HepG2 (cell line): ENCODE measurements around the gene CTNNBIP1. TPM values are rescaled to one million over a fixed set of nuclear protein-coding genes. Genes with fewer than 3 reads are reported as not detected.
A peak's percentile ranks its signal among the peaks of the same experiment; 100 is the strongest.

Source experiments
- ADNP ChIP-seq: sonication (generic); formaldehyde crosslinking; IDR thresholded peaks from 2 replicates; pipeline ENCODE4 v1.4.0; 2020; ENCODE audit warnings: missing genetic modification reagents
- CENPBD1 ChIP-seq: sonication (generic); formaldehyde crosslinking; IDR thresholded peaks from 2 replicates; pipeline ENCODE4 v1.8.0; 2022; ENCODE audit warnings: missing genetic modification reagents, low read depth, mild to moderate bottlenecking, borderline replicate concordance
- DZIP1 ChIP-seq: sonication (generic); formaldehyde crosslinking; IDR thresholded peaks from 2 replicates; pipeline ENCODE4 v1.5.0; 2020; ENCODE audit warnings: mild to moderate bottlenecking, missing genetic modification reagents
- MEIS2 ChIP-seq: sonication (generic); formaldehyde crosslinking; IDR thresholded peaks from 2 replicates; pipeline ENCODE4 v1.9.0; 2021; ENCODE audit warnings: mild to moderate bottlenecking, missing genetic modification reagents
- MLLT10 ChIP-seq: sonication (generic); formaldehyde crosslinking; IDR thresholded peaks from 2 replicates; pipeline ENCODE4 v1.4.0; 2020; ENCODE audit warnings: missing genetic modification reagents
- MXI1 ChIP-seq: IDR thresholded peaks from 3 replicates; pipeline ENCODE4 v1.6.1; 2012; ENCODE audit warnings: low read depth, low read length, inconsistent platforms, borderline replicate concordance
- NCOA2 ChIP-seq: sonication (generic); formaldehyde crosslinking; IDR thresholded peaks from 2 replicates; pipeline ENCODE4 v1.8.0; 2022; ENCODE audit warnings: inconsistent platforms
- NFATC3 ChIP-seq: sonication (generic); formaldehyde crosslinking; IDR thresholded peaks from 2 replicates; pipeline ENCODE4 v1.5.1; 2020; ENCODE audit warnings: mild to moderate bottlenecking, missing genetic modification reagents
- SRSF1 ChIP-seq: fragments of 200-400 bp; formaldehyde crosslinking; optimal IDR thresholded peaks from 2 replicates; pipeline ENCODE3; 2017; ENCODE audit warnings: mild to moderate bottlenecking, low read depth, low read length, moderate library complexity
- TRIM22 ChIP-seq: fragments of 450-650 bp; IDR thresholded peaks from 2 replicates; pipeline ENCODE4 v1.6.1; 2017
- XRCC5 ChIP-seq: fragments of 200-400 bp; formaldehyde crosslinking; optimal IDR thresholded peaks from 2 replicates; pipeline ENCODE3; 2017; ENCODE audit warnings: mild to moderate bottlenecking, low read length
- YEATS4 ChIP-seq: sonication (generic); formaldehyde crosslinking; IDR thresholded peaks from 2 replicates; pipeline ENCODE4 v1.4.0; 2020; ENCODE audit warnings: missing genetic modification reagents, borderline replicate concordance
- ZBTB37 ChIP-seq: sonication (generic); formaldehyde crosslinking; IDR thresholded peaks from 2 replicates; pipeline ENCODE4 v1.4.0; 2020; ENCODE audit warnings: mild to moderate bottlenecking, missing genetic modification reagents
- ZBTB38 ChIP-seq: sonication (generic); formaldehyde crosslinking; IDR thresholded peaks from 2 replicates; pipeline ENCODE4 v1.5.1; 2020; ENCODE audit warnings: mild to moderate bottlenecking, missing genetic modification reagents
- ZNF280D ChIP-seq: sonication (generic); formaldehyde crosslinking; IDR thresholded peaks from 2 replicates; pipeline ENCODE4 v1.5.1; 2020; ENCODE audit warnings: mild to moderate bottlenecking, missing genetic modification reagents
- ZNF34 ChIP-seq: sonication (generic); formaldehyde crosslinking; IDR thresholded peaks from 2 replicates; pipeline ENCODE4 v1.4.0; 2020; ENCODE audit warnings: mild to moderate bottlenecking, missing genetic modification reagents, borderline replicate concordance
- ZNF563 ChIP-seq: sonication (generic); formaldehyde crosslinking; IDR thresholded peaks from 2 replicates; pipeline ENCODE4 v1.8.0; 2022; ENCODE audit warnings: mild to moderate bottlenecking, moderate library complexity, missing genetic modification reagents
- ZNF577 ChIP-seq: sonication (generic); formaldehyde crosslinking; IDR thresholded peaks from 2 replicates; pipeline ENCODE4 v1.4.0; 2020; ENCODE audit warnings: mild to moderate bottlenecking, low read depth, missing genetic modification reagents, borderline replicate concordance
- ZNF790 ChIP-seq: sonication (generic); formaldehyde crosslinking; IDR thresholded peaks from 2 replicates; pipeline ENCODE4 v1.8.0; 2022; ENCODE audit warnings: missing genetic modification reagents, mild to moderate bottlenecking, borderline replicate concordance
- polyA plus RNA-seq, 8 experiments: library from polyadenylated mRNA; depleted of rRNA in 3 of 8; stranded (reverse) in 7 of 8; unstranded in 1 of 8; fragments of >200 nt; fragmentation: Illumina TruSeq in 4 of 8; extraction: Trizol in 4 of 8; gene quantifications; 2 replicates each; pipeline versions ENCODE4 v1.2.1 to v1.2.3, GENCODE V29; 2011 to 2016; ENCODE audit warnings: low read depth in 4 of 8, missing spikeins in 1 of 8, mixed read lengths in 1 of 8; ENCODE audit not compliant: insufficient read depth in 1 of 8
- total RNA-seq, 5 experiments: library from RNA; depleted of rRNA; stranded (reverse); fragments of >200 nt; fragmentation: Illumina TruSeq; extraction: Trizol; gene quantifications; 2 replicates each; pipeline ENCODE4 v1.2.3, GENCODE V29; 2016; ENCODE audit warnings: low read depth in 1 of 5

CTNNBIP1 gene
- total and polyA plus RNA-seq, 2 of the 13 experiments (the other 11 are each of a cell fraction or from before 2014, with no cell fraction given) = 71.7 to 83.0 TPM

GRCh38 chr1:9929431-9930385, 19.6 kb upstream of the CTNNBIP1 start (continued):
- TF ChIP-seq XRCC5 (peak; percentile 86), ADNP (CRISPR knock-in tag) (no peak), MEIS2 (peak; percentile 96), MXI1 (peak; percentile 37; the same call in 1 of the 3 replicates), TRIM22 (no peak), ZNF563 (CRISPR knock-in tag) (no peak), ZBTB37 (CRISPR knock-in tag) (no peak), ZNF577 (CRISPR knock-in tag) (no peak), DZIP1 (CRISPR knock-in tag) (no peak), YEATS4 (peak; percentile 45; the same call in 1 of the 2 replicates), ZNF34 (CRISPR knock-in tag) (no peak), NFATC3 (CRISPR knock-in tag) (no peak), MLLT10 (CRISPR knock-in tag) (no peak), SRSF1 (no peak), ZNF280D (CRISPR knock-in tag) (no peak), CENPBD1 (CRISPR knock-in tag) (no peak), ZBTB38 (peak; percentile 57; the same call in 1 of the 2 replicates), ZNF790 (CRISPR knock-in tag) (no peak), NCOA2 (CRISPR knock-in tag) (peak; percentile 97)
